Muscle layer of duodenum (tissue), 2 donors: ENCODE results near the gene HAP1.
A peak's percentile ranks its signal among the peaks of the same experiment; 100 is the strongest.
"Not testable (repeated sequence)": the region's sequence is repeated elsewhere in the genome, so short reads cannot be mapped to it uniquely, and the experiment has no call there.

Experiments used
- H3K27ac ChIP-seq: one replicate; pipeline ENCODE4 v1.7.0; 2013; ENCODE audit warnings: mild to moderate bottlenecking, low read length
- H3K27me3 ChIP-seq: one replicate; pipeline ENCODE4 v1.7.0; 2013; ENCODE audit warnings: low read depth, mild to moderate bottlenecking, control low read depth, low read length
- H3K36me3 ChIP-seq, 2 donors: one replicate each; pipeline ENCODE4 v1.7.0; 2013; ENCODE audit warnings: low read length in 2 of 2, control low read depth in 1 of 2, mild to moderate bottlenecking in 1 of 2; ENCODE audit not compliant: insufficient read depth in 2 of 2, control insufficient read depth in 1 of 2
- H3K4me1 ChIP-seq, 2 donors: one replicate each; pipeline ENCODE4 v1.7.0; 2013; ENCODE audit warnings: low read length in 2 of 2, mild to moderate bottlenecking in 2 of 2, control low read depth in 1 of 2, moderate library complexity in 1 of 2; ENCODE audit not compliant: insufficient read depth in 2 of 2, control insufficient read depth in 1 of 2
- H3K4me3 ChIP-seq, 2 donors: one replicate each; pipeline ENCODE4 v1.7.0; 2013; ENCODE audit warnings: low read length in 2 of 2, low read depth in 1 of 2, mild to moderate bottlenecking in 1 of 2
- H3K9me3 ChIP-seq, 2 donors: one replicate each; pipeline ENCODE4 v1.7.0; 2013; ENCODE audit warnings: low read length in 2 of 2, control low read depth in 1 of 2, mild to moderate bottlenecking in 1 of 2; ENCODE audit not compliant: control insufficient read depth in 1 of 2
- donor health status: healthy.

HAP1 gene

DNA sequence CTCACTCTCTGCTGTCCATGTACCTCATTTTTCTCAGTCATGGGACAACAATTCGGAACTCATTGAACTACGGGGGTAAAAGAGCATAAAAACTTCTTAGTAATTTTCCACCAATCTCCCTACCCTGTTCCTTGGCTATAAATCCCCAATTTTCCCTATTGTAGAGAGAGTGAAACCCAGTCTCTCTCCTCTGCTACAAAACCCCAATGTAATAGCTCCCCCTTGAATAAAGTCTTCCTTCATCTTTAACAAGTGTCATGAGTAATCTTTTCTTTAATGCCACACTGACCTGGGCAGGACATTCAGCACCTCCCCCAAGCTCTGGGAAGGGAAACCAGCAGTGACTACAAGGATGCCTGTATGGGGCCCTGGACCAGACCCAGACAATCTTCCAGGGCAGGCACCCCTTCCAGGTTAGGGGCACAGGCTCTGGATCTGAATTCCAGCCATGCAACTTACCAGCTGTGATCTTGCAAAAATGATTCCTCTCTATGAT lies 56.0 kb downstream of the HAP1 start:
- Histone ChIP-seq H3K4me3 (peak overlapping the region in 1 of 2 donors; percentile 47), H3K27me3 (no peaks in the 10 kb centered on the region)

DNA sequence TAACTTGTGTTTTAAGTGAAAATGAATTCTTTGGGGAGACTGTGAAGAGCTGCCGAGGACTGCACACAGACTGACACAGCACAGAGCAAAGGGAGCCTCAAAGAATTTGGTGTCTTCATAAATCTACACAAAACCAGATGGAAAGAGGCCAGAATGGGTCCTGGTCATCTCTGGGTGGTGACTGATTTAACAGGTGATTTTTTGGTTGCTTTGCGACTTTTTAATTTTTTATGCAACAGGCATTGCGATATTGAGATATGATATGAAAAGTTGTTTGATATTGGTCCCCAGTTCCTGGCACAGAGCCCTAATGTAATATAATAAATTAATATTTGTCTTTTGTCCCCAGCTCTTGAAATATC lies 58.4 kb downstream of the HAP1 start:
- Histone ChIP-seq H3K9me3 (no peaks in the 10 kb centered on the region), H3K4me1 (no peaks in the 10 kb centered on the region), H3K27me3 (no peaks in the 10 kb centered on the region), H3K4me3 (no peak overlapping the region), H3K27ac (no peak overlapping the region), H3K36me3 (no peaks in the 10 kb centered on the region)

More for the DNA sequence above, 56.0 kb downstream of the HAP1 start:
- H3K9me3 ChIP-seq: no peaks in the 10 kb centered on the region
- H3K4me1 ChIP-seq: no peaks in the 10 kb centered on the region
- H3K27ac ChIP-seq: peak overlapping the region; percentile 68
- no peaks in the 10 kb centered on the region for H3K36me3 ChIP-seq

DNA sequence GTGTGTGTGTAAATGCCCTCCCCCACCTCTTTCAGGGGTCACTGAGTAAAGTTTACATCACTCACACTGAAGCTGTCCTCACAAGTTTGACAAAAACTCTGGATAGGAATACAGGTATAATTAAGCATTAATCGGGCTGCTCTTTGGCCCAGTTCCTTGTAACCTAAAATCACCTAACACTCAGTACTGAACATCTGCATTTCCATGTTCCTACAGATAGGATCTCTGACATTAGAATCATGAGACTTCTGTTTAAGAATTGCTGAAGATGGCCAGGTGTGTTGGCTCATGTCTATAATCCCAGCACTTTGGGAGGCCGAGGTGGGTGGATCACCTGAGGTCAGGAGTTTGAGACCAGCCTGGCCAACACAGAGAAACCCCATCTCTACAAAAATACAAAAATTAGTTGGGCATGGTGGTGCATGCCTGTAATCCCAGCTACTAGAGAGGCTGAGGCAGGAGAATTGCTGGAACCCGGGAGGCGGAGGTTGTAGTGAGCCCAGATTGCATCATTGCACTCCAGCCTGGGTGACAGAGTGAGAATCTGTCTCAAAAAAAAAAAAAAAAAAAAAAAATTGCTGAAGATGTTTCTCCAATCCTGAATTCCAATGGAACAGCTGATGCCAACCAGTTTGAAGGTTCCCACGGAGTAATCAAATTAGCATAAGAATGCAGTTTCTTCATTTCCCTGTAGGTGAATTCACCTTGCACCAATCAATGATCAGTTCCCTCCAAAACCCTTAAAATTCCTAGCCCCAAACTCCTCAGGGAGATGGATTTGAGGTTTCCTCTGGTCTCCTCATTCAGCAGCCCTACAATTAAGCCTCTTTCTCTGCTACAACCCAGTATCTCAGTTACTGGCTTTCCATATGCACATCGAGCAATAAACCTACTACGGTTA lies 59.0 kb downstream of the HAP1 start:
- not testable (repeated sequence) for H3K9me3 ChIP-seq, H3K4me1 ChIP-seq, H3K27ac ChIP-seq, H3K4me3 ChIP-seq, H3K27me3 ChIP-seq, H3K36me3 ChIP-seq
